NCI-H748 (cell line): ENCODE measurements around the gene RNF208.
A peak's percentile ranks its signal among the peaks of the same experiment; 100 is the strongest.
"Not testable (repeated sequence)": the region's sequence is repeated elsewhere in the genome, so short reads cannot be mapped to it uniquely, and the experiment has no call there.

Source experiments
- DNase-seq: peaks from one replicate; lab custom pipeline; 2025; ENCODE audit not compliant: unreplicated experiment; lab: John Stamatoyannopoulos, UW

RNF208 gene

DNA sequence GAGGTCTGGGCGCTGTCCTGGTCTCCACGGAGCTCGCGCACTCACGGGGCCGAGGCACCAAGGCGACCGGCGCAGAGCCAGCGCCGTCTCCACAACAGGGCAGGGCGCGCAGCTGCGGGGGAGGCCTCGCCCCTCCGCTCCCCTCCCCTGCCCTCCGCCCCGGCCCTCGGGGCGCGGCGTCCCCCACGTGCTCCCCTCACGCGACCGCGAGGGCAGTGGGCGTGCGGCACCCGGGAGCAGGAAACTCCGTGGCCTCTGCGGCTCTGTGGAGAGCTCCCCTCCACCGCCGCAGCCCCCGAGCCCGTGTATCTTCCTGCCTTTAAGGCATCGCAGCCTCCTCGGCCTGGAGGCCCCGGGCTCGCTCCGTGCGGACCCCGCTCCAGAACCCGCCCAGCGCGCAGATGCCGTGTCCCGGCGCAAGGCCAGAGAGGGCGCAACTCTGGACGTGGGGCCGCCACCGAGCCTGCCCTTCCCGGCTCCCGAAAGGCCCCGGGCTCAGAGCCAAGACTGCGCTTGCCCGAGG lies 18.3 kb upstream of the RNF208 start:
- peak; percentile 86 for DNase-seq

DNA sequence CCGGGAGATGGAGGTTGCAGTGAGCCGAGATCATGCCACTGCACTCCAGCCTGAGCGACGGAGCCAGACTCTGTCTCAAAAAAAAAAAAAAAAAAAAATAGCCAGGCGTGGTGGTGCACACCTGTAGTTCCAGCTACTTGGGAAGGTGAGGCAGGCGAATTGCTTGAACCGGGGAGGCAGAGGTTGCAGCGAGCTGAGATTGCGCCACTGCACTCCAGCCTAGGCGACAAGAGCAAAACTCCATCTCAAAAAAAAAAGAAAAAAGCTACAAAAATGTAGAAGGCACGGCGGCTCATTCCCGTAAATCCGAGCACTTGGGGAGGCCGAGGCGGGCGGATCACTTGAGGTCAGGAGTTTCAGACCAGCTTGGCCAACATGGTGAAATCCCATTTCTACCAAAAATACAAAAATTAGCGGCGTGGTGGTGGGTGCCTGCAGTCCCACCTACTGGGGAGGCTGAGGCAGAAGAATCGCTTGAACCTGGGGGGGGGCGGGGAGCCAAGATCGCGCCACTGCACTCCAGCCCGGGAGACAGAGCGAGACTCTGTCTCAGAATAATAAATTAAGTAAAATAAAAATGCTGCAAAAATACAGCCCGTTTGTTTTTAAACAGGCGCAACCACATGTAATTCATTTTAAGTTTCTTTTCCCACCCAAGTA lies 17.6 kb upstream of the RNF208 start:
- DNase-seq, result not testable (repeated sequence)

DNA sequence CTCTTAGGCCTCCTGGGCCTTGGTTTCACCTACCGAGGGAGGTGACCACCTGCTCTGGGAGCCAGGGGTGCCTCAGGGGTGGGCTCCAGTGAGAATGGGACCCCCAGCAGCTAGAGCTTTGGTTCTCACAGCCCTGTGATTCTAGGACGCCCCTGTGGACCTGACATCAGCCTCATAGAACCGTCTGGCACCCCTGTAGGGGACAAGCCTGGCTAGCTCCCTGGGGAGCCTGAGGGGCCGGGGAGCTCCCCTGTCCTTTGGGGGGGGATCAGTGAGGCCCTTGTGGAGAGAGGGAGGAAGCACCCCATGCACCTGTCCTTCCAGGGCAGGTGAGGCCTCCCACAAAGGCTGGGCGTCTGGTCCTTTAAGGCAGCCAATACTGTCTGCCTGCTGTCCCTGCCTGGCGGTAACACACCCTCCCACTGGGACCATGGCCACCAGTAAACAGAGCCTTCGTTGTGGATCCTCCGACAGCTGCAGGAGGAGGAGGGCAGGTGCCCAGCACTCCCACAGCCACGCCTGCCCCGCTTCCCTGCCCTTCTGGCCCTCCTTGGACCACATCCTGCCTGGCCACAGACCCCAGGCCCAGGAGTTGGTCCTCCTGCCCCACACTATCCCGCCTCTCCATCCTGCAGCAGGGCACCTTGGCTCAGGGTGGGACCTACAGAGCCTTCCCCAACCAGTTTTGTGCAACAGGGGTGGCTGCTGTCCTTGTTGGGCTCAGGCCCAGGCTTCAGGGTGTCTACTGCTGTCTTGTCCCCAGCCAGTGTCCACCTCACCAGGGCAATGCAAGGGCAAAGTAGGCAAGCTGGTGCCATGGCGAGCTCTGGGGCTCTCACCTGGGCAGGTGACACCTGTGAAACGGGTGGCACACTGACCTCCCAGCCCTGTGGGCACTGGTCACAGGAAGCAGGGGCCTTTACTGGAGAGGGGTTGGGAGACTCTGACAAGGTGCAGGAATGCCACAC lies 16.0 kb upstream of the RNF208 start:
- DNase-seq, result peak; percentile 76

DNA sequence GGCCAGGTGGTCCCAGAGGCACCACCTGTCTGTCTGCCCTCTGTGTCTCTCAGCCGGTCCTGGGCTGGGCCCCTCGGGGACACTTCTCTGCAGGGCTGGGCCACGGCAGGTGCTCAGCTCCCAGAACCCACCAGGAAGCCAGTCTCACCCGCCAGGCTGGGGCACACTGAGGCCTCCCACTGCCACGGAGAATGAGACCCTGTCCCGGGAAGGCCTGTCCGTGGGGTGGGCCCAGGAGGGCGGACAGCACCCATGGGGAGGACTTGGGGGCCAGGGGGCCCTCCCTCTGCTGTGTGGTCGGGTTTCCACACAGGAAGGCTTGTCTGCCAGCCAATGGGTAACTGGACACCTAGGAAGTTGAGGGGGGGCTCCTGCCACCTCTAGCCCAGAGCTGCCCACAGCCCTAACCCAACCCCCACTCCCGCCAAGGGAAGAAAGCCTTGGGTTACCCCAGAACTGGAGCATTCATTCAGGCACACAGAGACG lies 14.9 kb upstream of the RNF208 start:
- no peak for DNase-seq

DNA sequence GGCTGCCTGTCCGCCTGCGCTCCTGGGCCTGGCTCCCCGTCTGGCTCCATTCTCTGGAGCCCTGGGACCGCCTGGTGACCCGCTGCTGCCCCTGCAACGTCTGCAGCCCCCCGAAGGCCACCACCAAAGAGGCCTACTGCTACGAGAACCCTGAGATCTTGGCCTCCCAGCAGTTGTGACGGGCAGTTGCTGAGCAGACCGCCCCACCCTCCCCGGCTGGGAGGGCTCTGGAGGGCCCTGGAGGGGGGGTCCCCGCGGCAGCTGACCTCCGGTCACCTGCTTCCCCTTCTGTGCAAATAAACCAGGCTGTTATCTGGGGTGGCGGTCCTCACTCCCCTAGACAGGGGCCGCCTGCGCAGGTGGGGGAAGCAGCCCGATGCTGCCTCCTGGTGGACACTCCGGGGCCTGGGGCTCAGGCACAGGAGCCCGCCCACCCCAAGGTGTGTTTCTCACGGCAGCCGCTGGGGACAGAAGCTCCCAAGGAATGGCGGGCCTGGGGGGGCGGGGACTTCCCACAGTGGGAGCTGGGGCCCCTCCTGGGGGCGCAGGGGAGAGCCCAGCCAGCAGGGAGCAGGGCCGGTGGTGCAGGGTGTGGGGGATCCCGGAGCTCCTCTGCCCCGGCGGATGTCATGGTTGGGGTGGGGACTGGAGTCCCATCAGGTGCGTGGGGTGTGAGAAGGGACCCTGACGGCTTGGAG lies 14.3 kb upstream of the RNF208 start:
- peak; percentile 90 for DNase-seq

DNA sequence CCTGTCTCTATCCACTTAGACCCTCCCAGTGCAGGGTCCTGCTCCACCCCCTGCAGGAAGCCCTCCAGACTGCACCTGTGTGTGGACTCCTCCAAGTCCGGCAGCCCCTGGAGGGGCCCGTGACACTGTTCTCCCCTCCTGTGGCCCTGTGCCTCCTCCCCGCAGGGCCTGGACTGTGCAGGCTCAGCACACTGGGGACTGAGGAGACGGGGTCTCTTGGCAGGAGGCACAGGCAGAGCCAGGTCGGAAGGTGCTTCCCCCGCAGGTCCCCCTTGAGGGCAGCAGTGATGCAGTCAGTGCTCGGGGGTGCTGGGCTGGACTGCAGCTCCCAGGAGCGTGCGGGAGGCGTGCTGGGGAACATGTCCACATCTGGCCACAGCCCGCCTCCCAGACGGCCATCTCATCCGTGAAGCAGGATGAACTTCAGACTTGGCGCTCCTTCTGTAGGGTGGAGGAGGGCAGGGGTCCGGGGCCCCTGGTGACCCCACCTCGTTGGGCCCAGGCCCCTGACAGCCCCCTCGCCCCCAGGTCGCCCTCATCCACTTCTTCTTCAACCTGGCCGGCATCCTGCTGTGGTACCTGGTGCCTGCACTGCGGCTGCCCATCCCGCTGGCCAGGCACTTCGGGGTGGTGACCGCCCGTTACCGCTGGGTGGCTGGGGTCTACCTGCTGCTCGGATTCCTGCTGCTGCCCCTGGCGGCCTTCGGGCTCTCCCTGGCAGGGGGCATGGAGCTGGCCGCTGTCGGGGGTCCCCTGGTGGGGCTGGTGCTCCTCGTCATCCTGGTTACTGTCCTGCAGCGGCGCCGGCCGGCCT lies 13.6 kb upstream of the RNF208 start:
- peak; percentile 39 for DNase-seq

DNA sequence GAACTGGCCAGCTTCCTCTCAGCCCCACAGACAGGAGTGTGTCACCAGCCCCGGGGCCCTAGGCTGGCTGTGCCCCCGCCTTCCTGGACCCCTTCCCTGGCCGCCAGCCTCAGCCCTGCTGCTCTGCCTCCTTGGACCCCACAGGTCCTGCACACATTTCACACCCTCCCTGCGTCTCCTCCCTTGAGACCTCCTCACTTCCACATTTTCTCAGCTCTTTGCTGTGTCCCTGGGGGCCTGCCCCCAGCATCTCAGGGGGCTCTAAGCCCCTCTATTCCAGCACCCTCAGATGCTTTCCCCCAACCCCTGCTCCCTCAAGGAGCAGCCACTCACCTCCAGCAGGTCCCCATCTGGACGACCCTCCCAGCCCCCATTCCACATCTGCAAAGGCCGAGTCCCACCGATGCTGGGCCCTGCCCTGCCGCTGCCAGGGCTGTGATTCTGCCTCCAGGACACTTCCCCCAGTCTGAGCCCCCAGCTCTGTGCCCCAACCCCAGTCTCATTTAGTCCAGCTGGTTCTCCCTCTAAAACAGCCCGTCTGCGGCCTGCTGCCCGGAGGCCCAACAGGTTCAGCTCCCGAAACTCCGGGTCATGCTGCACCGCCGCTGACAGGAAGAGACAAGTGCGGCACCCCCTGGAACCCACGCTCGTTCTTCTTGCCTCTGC lies 12.9 kb upstream of the RNF208 start:
- DNase-seq, result no peak

DNA sequence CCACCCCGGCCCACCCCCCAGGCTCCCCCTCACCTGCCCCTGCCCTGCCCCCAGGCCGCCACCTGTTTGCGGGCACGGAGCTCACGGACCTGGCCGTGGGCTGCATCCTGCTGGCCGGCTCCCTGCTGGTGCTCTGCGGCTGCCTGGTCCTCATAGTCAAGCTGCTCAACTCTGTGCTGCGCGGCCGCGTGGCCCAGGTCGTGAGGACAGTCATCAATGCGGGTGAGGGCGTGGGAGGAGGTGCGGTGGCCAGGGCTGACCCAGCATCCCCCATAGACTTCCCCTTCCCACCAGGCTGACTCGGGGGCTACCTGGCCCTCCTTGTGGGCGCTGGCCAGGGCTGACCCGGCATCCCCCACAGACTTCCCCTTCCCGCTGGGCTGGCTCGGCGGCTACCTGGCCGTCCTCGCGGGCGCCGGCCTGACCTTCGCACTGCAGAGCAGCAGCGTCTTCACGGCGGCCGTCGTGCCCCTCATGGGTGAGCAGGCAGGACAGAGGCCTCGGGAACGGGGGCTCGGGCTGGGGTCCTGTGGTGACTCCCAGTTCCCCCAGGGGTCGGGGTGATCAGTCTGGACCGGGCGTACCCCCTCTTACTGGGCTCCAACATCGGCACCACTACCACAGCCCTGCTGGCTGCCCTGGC lies 12.1 kb upstream of the RNF208 start:
- DNase-seq, result no peak

DNA sequence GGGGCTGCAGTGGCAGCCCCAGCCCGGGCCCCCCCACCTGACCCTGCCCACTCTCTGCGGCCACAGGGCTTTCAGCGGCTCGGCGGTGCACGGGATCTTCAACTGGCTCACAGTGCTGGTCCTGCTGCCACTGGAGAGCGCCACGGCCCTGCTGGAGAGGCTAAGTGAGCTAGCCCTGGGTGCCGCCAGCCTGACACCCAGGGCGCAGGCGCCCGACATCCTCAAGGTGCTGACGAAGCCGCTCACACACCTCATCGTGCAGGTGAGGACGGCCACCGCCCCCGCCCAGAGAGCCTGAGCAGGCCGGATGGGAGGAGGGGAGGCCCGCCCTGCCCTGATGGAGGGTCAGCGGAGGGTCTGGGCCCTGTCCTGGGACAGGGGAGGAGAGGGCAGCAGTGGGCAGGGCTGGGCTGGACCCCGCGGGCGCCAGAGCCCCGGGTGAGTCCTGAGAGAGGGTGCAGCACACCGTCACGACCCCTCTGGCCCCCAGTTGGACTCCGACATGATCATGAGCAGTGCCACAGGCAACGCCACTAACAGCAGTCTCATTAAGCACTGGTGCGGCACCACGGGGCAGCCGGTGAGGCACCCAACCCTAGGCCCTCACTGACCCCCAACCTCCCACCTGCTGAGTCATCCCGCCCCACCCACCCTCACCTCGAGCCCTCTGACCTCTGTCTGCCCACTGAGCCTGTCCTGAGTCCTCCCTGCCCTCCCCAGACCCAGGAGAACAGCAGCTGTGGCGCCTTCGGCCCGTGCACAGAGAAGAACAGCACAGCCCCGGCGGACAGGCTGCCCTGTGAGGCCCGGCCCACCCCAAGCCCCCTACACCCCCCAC lies 11.3 kb upstream of the RNF208 start:
- no peak for DNase-seq

DNA sequence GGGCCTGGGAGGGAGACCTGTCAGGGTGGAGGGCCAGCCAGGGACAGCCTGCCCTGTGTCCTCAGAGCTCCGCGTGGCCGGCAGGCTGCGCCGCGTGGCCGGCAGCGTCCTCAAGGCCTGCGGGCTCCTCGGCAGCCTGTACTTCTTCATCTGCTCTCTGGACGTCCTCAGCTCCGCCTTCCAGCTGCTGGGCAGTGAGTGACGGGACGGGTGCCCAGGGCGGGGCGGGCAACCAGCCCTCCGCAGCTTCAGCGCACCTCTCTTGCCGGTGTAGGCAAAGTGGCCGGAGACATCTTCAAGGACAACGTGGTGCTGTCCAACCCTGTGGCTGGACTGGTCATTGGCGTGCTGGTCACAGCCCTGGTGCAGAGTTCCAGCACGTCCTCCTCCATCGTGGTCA lies 10.5 kb upstream of the RNF208 start:
- DNase-seq, result no peak

DNA sequence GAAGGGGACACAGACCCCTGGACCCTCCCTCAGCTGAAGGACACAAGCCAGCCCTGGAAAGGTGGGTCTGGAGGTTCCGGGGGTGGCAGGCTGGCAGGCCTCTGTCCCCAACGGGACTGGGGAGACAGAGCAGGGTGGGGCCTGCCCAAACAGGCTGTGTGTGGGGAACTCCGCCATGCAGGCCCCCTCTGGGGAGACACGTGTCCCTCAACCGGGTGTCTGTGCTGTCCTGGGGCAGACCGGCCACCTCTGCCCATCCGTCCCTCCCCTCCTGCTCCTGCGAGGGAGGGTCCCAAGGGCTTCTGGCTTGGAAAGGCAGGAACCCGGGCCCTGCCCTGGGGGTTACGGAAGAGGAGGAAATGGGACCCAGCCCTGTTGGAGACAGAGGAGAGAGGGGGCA lies 10.1 kb upstream of the RNF208 start:
- DNase-seq, result no peak

DNA sequence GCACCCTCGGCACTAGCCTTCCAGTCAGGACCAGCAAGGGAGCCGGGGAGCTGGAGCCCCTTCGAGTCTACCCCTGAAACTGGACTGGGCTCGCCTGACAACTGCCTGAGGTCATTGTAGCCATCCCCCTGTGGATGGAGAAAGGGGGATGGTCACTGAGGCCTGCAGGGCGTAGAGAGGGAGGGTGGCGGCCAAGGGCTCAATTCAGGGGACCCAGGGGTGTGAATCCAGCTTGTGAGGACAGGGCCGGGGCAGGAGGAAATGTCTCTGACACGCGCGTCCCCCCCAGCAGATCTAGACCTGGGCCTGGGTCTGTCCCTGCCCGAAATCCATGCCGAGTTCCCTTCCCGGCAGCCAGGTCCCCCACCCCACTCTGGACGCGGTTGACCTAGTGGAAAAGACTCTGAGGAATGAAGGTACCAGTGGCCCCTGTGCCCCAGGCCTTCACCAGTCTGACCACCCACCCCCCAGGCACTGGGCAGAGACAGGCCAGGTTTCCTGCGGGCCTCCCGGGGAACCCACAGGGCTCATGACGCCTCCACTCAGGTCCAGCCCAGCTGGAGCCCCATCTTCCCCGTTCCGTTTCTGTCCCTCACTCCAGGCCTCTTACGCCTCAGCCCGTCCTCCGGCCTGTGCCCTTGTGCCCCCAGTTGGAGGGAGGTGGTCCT lies 9.5 kb upstream of the RNF208 start:
- no peak for DNase-seq

DNA sequence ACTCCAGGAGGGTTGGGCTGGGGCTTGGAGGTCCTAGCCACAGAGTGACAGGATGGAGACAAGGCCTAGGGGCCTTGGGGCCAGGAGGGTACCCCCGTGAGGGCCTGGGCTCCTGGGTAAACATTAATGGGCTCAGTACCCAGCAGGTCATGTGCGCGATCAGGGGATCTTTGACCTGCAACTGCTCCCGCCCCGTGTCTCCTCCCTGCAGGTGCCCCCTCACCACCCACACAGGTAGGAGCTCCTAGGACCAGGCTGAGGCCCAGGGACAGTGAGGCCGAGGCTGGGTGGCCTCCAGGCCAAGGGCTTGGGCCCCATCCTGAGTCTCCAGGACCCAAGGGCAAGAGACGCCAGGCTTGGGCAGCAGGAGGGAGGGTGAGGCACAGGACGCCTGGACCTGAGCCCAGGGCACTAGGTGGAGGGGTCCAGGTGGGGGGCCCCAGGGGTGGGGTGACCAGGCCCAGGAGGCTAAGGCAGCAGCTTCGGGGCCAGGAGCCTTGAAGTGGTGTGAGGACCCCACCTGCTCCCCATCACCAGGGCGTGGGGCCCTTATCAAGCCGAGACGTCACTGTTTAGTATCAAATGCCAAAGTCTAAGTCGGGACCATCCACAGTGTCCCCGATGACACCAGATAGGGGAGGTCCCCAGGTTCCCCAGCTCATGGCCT lies 8.8 kb upstream of the RNF208 start, which contains the start of gene SLC34A3:
Gene SLC34A3 (plus strand): TSS at position 197 of the 667 bp plus-strand sequence. CDS start 802 bp downstream, outside the sequence.
- DNase-seq, result no peak

DNA sequence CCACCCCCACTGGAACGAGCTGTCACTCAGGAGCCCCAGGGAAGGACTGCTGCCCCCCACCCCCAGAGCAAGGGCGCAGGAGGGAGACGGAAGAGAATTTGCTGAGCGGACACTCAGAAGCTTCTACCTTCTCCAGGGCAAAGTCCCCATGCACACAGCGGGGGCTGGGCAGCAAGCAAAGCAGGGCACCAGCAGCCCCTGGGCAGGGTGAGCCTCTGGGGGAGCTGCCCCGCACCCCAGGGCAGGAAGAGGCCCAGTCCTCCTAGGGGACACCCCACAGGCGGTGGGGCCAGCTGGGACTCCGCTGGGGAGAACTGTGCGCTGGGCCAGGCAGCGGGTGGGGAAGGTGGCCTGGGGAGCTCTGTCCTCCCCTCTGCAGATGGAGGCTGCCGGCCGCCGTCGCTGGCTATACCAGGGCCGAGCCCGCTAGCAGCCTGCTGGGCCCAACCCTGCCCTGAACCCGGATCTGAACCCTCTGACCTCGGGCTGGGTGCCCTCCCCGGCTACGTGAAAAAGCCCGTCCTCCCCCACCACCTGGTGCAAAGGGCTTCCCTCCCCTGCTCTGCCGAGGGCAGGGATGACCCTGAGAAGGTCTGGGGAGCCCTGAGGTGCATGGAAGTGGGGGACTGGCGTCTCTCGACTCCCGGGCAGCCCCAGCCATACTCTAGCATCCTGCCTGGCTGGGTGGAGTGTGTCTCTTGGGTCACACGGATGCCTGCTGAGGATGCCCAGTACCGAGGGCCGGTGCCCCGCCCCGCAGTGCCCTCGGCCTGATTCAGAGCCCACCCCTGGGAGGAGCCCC lies 8.1 kb upstream of the RNF208 start:
- no peak for DNase-seq

DNA sequence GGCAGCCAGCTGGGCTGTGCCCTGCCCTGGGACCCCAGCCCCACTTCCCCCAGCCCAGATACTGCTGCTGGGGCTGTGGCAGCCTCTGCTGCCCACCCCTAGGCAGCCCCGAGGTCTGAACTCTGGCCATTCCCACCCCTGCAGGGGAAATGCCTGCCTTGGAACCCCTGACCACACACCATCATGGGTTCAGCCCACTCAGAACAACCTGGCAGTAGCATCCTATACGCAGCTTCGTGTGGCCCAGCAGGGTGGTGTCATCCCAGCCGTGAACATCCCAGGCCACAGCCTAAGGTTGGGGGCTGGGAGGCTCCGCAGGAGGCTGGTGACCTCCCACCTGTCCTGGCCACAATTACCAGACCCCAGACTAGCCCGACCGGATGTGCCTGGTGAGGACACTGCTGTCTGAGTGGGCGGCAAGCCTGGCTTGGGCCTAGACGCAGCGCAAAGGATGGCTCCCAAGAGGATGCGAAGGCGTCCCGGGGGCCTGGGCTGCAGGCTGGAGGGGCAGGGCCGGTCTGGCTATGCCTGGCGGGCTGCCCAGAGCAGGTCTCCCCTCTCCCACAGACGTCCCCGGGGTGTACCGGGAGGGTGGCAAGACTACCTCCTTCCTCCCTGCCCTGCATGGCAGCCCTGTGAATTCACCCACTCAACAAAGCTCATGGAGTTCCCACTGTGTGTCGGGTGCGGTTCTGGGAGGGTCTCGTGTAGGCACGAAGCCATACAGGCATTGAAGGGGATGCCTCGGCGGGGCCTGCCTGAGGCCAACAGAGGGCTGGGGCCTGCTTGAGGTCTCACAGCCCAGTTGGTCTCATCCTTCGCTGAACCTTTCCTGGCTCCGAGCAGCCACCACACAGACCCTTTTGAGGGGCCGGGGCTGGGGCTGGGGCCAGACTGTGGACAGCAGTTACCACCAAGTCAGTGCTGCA lies 7.2 kb upstream of the RNF208 start:
- DNase-seq, result no peak
